PC-9 (cell line): ENCODE data around the gene HAGH. TPM values are rescaled to one million over a fixed set of nuclear protein-coding genes. Genes with fewer than 3 reads are reported as not detected.

Source experiments
- BruUV-seq: library from RNA; stranded (reverse); fragments of 400-500 nt; replicated peaks from 2 replicates; lab custom pipeline; 2021; lab: Mats Ljungman, UMichigan
- CTCF ChIA-PET: fragments of 300-600 bp; sonication (Branson Sonifier 250); formaldehyde crosslinking; loops from one replicate; lab custom pipeline; 2022; ENCODE audit warnings: antibody characterized with exemption; lab: Charles Lee
- POLR2A ChIA-PET: fragments of 300-600 bp; sonication (Branson Sonifier 250); formaldehyde crosslinking; loops from one replicate; lab custom pipeline; 2022; ENCODE audit warnings: antibody characterized with exemption; ENCODE audit not compliant: unreplicated experiment; lab: Charles Lee
- DNase-seq, 2 experiments: peaks; one replicate each; pipeline versions ENCODE4 v3.0.0 to v3.0.0-alpha.2; 2015 to 2022; ENCODE audit warnings: mixed read lengths in 1 of 2
- H2AFZ ChIP-seq: fragments of 200-600 bp; sonication (generic); 2 replicates; pipeline ENCODE4 v1.8.1; 2017; ENCODE audit warnings: antibody characterized with exemption
- H3F3A ChIP-seq: fragments of 200-600 bp; sonication (generic); 2 replicates; pipeline ENCODE4 v1.8.1; 2017; ENCODE audit warnings: antibody characterized with exemption, mild to moderate bottlenecking, low read depth; ENCODE audit not compliant: insufficient read depth
- H3K27ac ChIP-seq: fragments of 200-600 bp; sonication (generic); 2 replicates; pipeline ENCODE4 v1.6.1; 2016; ENCODE audit warnings: mixed run types
- H3K27me3 ChIP-seq: fragments of 200-600 bp; sonication (generic); 2 replicates; pipeline ENCODE4 v1.6.1; 2016; ENCODE audit warnings: low read depth, mixed run types; ENCODE audit not compliant: insufficient read depth
- H3K36me3 ChIP-seq: fragments of 200-600 bp; sonication (generic); 2 replicates; pipeline ENCODE4 v1.6.1; 2016; ENCODE audit warnings: low read depth, mixed run types
- H3K4me1 ChIP-seq: fragments of 200-600 bp; sonication (generic); replicated peaks from 2 replicates; pipeline ENCODE4 v1.6.1; 2016; ENCODE audit warnings: mixed run types; ENCODE audit not compliant: insufficient read depth
- H3K4me2 ChIP-seq: fragments of 200-600 bp; sonication (generic); 2 replicates; pipeline ENCODE4 v1.6.1; 2017; ENCODE audit warnings: mixed run types
- H3K4me3 ChIP-seq: fragments of 200-600 bp; sonication (generic); 2 replicates; pipeline ENCODE4 v1.6.1; 2016; ENCODE audit warnings: mixed run types
- H3K79me2 ChIP-seq: fragments of 200-600 bp; sonication (generic); 2 replicates; pipeline ENCODE4 v1.6.1; 2017; ENCODE audit warnings: low read depth, mixed run types
- H3K9me2 ChIP-seq: fragments of 200-600 bp; sonication (generic); 2 replicates; pipeline ENCODE4 v1.8.1; 2017; ENCODE audit warnings: mild to moderate bottlenecking; ENCODE audit not compliant: insufficient read depth
- H3K9me3 ChIP-seq: fragments of 200-600 bp; sonication (generic); 2 replicates; pipeline ENCODE4 v1.8.1; 2016; ENCODE audit warnings: low read depth; ENCODE audit not compliant: insufficient read depth
- H4K20me1 ChIP-seq: fragments of 200-600 bp; sonication (generic); 2 replicates; pipeline ENCODE4 v1.8.1; 2017; ENCODE audit not compliant: insufficient read depth
- CTCF ChIP-seq: fragments of 200-600 bp; sonication (generic); conservative IDR thresholded peaks from 2 replicates; pipeline ENCODE4 v1.6.1; 2017; ENCODE audit warnings: mixed run types, antibody characterized with exemption, mild to moderate bottlenecking, moderate library complexity
- EZH2 ChIP-seq: fragments of 200-600 bp; sonication (generic); IDR thresholded peaks from 2 replicates; pipeline ENCODE4 v1.8.0; 2017; ENCODE audit warnings: antibody characterized with exemption, low read depth
- intact Hi-C: fragments of 100-400 bp; cut with micrococcal nuclease; formaldehyde crosslinking; loops from one replicate; pipeline ENCODE4 v1.10.0; 2022; ENCODE audit not compliant: unreplicated experiment
- total RNA-seq: library from RNA; stranded (reverse); gene quantifications from 2 replicates; pipeline ENCODE4 v1.2.3, GENCODE V29; 2021

HAGH gene
- total RNA-seq, 1 experiment from 2014 or later: 51.8 TPM

GRCh38 chr16:1782408-1783264 lies 44.0 kb downstream of the HAGH start, which contains the start of the genes NUBP2 and SPSB3:
Gene NUBP2 (plus strand): TSS chr16:1782960. CDS start chr16:1783021, 61 bp downstream.
Gene SPSB3 (minus strand): TSS chr16:1782571. CDS start chr16:1781483, 1,088 bp downstream.
- Histone ChIP-seq H2AFZ (peak within 1 kb of the TSS; percentile 79), H3K9me2 (no peaks in the 10 kb centered on the region), H4K20me1 (peaks cover 43% of the 10 kb centered on the region), H3K79me2 (peaks cover 55% of the 10 kb centered on the region), H3K27ac (peak within 1 kb of the TSS; percentile 50; the same call in 1 of the 2 replicates), H3K4me2 (peak within 1 kb of the TSS; percentile 91), H3K27me3 (no peaks in the 10 kb centered on the region), H3F3A (peaks cover 23% of the 10 kb centered on the region; the same call in 1 of the 2 replicates), H3K4me1 (peaks cover 15% of the 10 kb centered on the region), H3K9me3 (no peaks in the 10 kb centered on the region), H3K36me3 (0 out of 2 replicates have a peak, but pooled peaks cover 7% of the 10 kb centered on the region), H3K4me3 (peak within 1 kb of the TSS; percentile 93)
- intact Hi-C loops: loop anchor here (5.0 kb wide), 2 partner anchors 160 to 370 kb away; partner anchors contain the start of gene MSRB1
- BruUV-seq: no TSS peak
- TF ChIP-seq CTCF (no peak), EZH2 (no peak)
- peak; percentile 99 to 100 for DNase-seq
- POLR2A ChIA-PET: interaction anchor here (0.5 to 1.1 kb wide), 12 partner anchors 9 to 1104 kb away, joined by 3 to 11 read pairs (median 4); partner anchors contain the start of genes CEMP1 and MAPK8IP3
- CTCF ChIA-PET: interaction anchor here (0.6 to 1.6 kb wide), 3 partner anchors 9 to 358 kb away, joined by 6 to 9 read pairs (median 6); partner anchors contain the start of gene MAPK8IP3

- TF ChIP-seq EZH2 (no peak), CTCF (no peak)
- peak; percentile 55 to 65 for DNase-seq
- intact Hi-C loops: loop anchor here (5.0 kb wide), 2 partner anchors 160 to 370 kb away; partner anchors contain the start of gene MSRB1
- no peaks in the 10 kb centered on the region for H3K9me2 ChIP-seq
- H3K27me3 ChIP-seq: no peaks in the 10 kb centered on the region
- CTCF ChIA-PET: interaction anchor here (1.3 to 1.6 kb wide), 2 partner anchors 8 to 76 kb away, joined by 6 to 9 read pairs; partner anchors contain the start of gene MAPK8IP3
- 0 out of 2 replicates have a peak, but pooled peaks cover 8% of the 10 kb centered on the region for H3K36me3 ChIP-seq
- POLR2A ChIA-PET: interaction anchor here (0.5 to 1.1 kb wide), 6 partner anchors 8 to 485 kb away, joined by 3 to 11 read pairs (median 8); partner anchors contain the start of gene MAPK8IP3
- peak overlapping the region; percentile 22; the same call in 1 of the 2 replicates for H2AFZ ChIP-seq
- H3K27ac ChIP-seq: peak overlapping the region; percentile 50; the same call in 1 of the 2 replicates
- peak overlapping the region; percentile 91 for H3K4me2 ChIP-seq
- H3K4me3 ChIP-seq: peak overlapping the region; percentile 93
- H3K9me3 ChIP-seq: no peaks in the 10 kb centered on the region
- peaks cover 15% of the 10 kb centered on the region for H3K4me1 ChIP-seq
- peaks cover 55% of the 10 kb centered on the region for H3K79me2 ChIP-seq
- no TSS peak for BruUV-seq
- H4K20me1 ChIP-seq: peaks cover 48% of the 10 kb centered on the region
- H3F3A ChIP-seq: peaks cover 26% of the 10 kb centered on the region
Measured at GRCh38 chr16:1781758-1782407, 44.7 kb downstream of the HAGH start.
